ENCODE data around the gene RASSF8. TPM values are rescaled to one million over a fixed set of nuclear protein-coding genes. Genes with fewer than 3 reads are reported as not detected.

RASSF8 gene
- total and polyA plus RNA-seq, 2 donors from 2014 or later = 12.0 to 52.8 TPM

GRCh38 chr12:25994901-25995625 is 36.6 kb downstream of the RASSF8 start:
- no peak overlapping the region for H3K4me3 ChIP-seq (ENCODE audit: low read length in 3 of 3)
- H3K27ac ChIP-seq (ENCODE audit: low read depth in 2 of 2, low read length in 2 of 2) = peak overlapping the region; percentile 8 to 9
- TF ChIP-seq, protein P1, sequence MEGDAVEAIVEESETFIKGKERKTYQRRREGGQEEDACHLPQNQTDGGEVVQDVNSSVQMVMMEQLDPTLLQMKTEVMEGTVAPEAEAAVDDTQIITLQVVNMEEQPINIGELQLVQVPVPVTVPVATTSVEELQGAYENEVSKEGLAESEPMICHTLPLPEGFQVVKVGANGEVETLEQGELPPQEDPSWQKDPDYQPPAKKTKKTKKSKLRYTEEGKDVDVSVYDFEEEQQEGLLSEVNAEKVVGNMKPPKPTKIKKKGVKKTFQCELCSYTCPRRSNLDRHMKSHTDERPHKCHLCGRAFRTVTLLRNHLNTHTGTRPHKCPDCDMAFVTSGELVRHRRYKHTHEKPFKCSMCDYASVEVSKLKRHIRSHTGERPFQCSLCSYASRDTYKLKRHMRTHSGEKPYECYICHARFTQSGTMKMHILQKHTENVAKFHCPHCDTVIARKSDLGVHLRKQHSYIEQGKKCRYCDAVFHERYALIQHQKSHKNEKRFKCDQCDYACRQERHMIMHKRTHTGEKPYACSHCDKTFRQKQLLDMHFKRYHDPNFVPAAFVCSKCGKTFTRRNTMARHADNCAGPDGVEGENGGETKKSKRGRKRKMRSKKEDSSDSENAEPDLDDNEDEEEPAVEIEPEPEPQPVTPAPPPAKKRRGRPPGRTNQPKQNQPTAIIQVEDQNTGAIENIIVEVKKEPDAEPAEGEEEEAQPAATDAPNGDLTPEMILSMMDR (IDR thresholded peaks at IDR 0.05; ENCODE audit: borderline replicate concordance, extremely low read depth, insufficient read depth) = no peak
- H3K36me3 ChIP-seq (ENCODE audit: control insufficient read depth in 2 of 3, insufficient read depth in 3 of 3, low read length in 3 of 3) = no peaks in the 10 kb centered on the region
- FAIRE-seq = no peak
- no peaks in the 10 kb centered on the region for H3K9me3 ChIP-seq (ENCODE audit: control insufficient read depth in 2 of 3, insufficient read depth in 1 of 3, low read length in 3 of 3)
- intact Hi-C loops (cut with DNase I) = no loop called here
- H3K9ac ChIP-seq (ENCODE audit: low read length in 3 of 3) = no peak overlapping the region
- DNase-seq = no peak
- H3K27me3 ChIP-seq (ENCODE audit: control insufficient read depth, insufficient read depth, low read length) = no peaks in the 10 kb centered on the region
- H3K4me1 ChIP-seq (ENCODE audit: control insufficient read depth in 2 of 3, insufficient read depth in 2 of 3, low read depth in 1 of 3, low read length in 3 of 3) = peaks cover 0 to 27% (median 6%) of the 10 kb centered on the region in 3 donors

DNA sequence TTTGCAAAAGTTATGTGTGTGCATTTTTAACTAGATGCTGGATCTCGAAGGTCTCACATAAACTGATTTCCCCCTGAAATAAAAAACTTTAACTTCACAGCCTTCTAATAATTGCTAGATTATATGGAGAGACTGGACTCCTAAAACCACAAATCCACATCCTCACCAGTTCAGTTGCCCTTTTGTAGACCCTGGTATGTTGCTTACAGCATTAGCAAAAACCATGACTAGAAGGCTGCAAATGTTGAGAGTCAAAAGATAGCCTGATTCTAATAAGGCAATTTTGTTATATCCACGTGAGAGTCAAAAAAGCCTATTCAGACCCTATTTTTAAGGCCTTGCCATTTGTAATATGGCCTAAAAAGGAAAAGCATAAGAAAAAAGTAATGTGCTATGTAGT is 37.4 kb downstream of the RASSF8 start:
- H3K27me3 ChIP-seq (ENCODE audit: control insufficient read depth, insufficient read depth, low read length) = no peaks in the 10 kb centered on the region

DNA sequence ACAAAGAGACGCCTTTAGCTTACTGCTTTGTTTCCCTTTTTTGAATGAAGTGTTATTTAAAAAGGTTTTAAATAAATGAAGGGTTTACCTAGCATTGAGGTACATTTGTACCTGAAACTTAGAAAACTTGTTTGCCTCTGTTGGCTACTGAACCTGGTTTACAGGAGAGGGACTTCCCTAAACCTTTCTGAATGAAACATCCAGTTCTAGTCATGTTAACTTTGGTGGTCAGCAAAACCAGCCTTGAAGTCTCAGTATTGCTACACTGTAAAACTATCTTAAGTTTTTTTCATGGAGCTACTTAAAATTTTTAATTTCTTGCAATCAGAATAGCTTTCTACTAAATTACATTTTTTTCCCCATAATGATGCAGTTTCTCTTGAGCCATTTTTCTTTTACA is 38.2 kb downstream of the RASSF8 start:
- no peak for DNase-seq
- H3K9me3 ChIP-seq (ENCODE audit: control insufficient read depth in 2 of 3, insufficient read depth in 1 of 3, low read length in 3 of 3) = no peaks in the 10 kb centered on the region
- no peaks in the 10 kb centered on the region for H3K36me3 ChIP-seq (ENCODE audit: control insufficient read depth in 2 of 3, insufficient read depth in 3 of 3, low read length in 3 of 3)
- no peak overlapping the region for H3K4me3 ChIP-seq (ENCODE audit: low read length in 3 of 3)
- no peak overlapping the region for H3K9ac ChIP-seq (ENCODE audit: low read length in 3 of 3)
- intact Hi-C loops (cut with DNase I) = no loop called here
- H3K4me1 ChIP-seq (ENCODE audit: control insufficient read depth in 2 of 3, insufficient read depth in 2 of 3, low read depth in 1 of 3, low read length in 3 of 3) = peaks cover 0 to 28% (median 6%) of the 10 kb centered on the region in 3 donors
- TF ChIP-seq, protein P1 (IDR thresholded peaks at IDR 0.05; ENCODE audit: borderline replicate concordance, extremely low read depth, insufficient read depth) = no peak
- no peaks in the 10 kb centered on the region for H3K27me3 ChIP-seq (ENCODE audit: control insufficient read depth, insufficient read depth, low read length)
- H3K27ac ChIP-seq (ENCODE audit: low read depth in 2 of 2, low read length in 2 of 2) = no peak overlapping the region
- no peak for FAIRE-seq

More for the DNA sequence above, 37.4 kb downstream of the RASSF8 start:
- H3K27ac ChIP-seq (ENCODE audit: low read depth in 2 of 2, low read length in 2 of 2) = peak overlapping the region; percentile 7
- FAIRE-seq (no peak), DNase-seq (no peak)
- peaks cover 0 to 31% (median 6%) of the 10 kb centered on the region in 3 donors for H3K4me1 ChIP-seq (ENCODE audit: control insufficient read depth in 2 of 3, insufficient read depth in 2 of 3, low read depth in 1 of 3, low read length in 3 of 3)
- intact Hi-C loops (cut with DNase I) = no loop called here
- TF ChIP-seq, protein P1 (IDR thresholded peaks at IDR 0.05; ENCODE audit: borderline replicate concordance, extremely low read depth, insufficient read depth) = no peak
- no peaks in the 10 kb centered on the region for H3K36me3 ChIP-seq (ENCODE audit: control insufficient read depth in 2 of 3, insufficient read depth in 3 of 3, low read length in 3 of 3)
- no peak overlapping the region for H3K9ac ChIP-seq (ENCODE audit: low read length in 3 of 3)
- no peak overlapping the region for H3K4me3 ChIP-seq (ENCODE audit: low read length in 3 of 3)
- H3K9me3 ChIP-seq (ENCODE audit: control insufficient read depth in 2 of 3, insufficient read depth in 1 of 3, low read length in 3 of 3) = no peaks in the 10 kb centered on the region

Data from kidney (tissue), 14 donors.